Sigmoid colon (tissue), 4 donors: ENCODE measurements around the gene CDC42BPG.

Source experiments
- EP300 ChIP-seq, 4 donors: sonication (generic); formaldehyde crosslinking; IDR thresholded peaks; one replicate each; pipeline ENCODE4 v1.6.1; 2017; ENCODE audit warnings: antibody characterized with exemption in 4 of 4
- TF ChIP-seq, protein P1 (sequence below), 4 experiments: fragments of 450-650 bp in 3 of 4; fragments of 200-600 bp in 1 of 4; IDR thresholded peaks; one replicate each; pipeline ENCODE4 v1.5.1; 2016 to 2019; ENCODE audit warnings: antibody characterized with exemption in 4 of 4, mild to moderate bottlenecking in 3 of 4, moderate library complexity in 2 of 4

DNA sequence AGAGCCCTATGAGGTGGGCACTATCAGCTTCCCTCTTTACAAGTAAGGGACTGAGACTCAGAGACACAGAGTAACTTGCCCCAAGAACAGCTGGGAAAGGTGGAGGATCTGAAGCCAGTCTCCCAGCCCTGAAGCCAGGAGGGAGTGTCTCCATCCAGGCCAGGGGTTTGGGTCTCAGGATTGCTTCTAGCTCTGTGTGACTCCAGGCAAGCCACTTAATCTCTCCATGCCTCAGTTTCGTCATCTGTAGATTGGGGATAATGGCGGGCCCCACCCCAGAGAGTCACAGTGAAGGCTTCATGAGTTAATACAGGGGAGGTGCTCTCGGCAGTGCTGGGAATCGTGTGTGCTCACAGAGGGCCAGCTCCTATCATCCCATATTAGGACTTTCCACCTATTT is 52.0 kb downstream of the CDC42BPG start:
- TF ChIP-seq, protein P1, sequence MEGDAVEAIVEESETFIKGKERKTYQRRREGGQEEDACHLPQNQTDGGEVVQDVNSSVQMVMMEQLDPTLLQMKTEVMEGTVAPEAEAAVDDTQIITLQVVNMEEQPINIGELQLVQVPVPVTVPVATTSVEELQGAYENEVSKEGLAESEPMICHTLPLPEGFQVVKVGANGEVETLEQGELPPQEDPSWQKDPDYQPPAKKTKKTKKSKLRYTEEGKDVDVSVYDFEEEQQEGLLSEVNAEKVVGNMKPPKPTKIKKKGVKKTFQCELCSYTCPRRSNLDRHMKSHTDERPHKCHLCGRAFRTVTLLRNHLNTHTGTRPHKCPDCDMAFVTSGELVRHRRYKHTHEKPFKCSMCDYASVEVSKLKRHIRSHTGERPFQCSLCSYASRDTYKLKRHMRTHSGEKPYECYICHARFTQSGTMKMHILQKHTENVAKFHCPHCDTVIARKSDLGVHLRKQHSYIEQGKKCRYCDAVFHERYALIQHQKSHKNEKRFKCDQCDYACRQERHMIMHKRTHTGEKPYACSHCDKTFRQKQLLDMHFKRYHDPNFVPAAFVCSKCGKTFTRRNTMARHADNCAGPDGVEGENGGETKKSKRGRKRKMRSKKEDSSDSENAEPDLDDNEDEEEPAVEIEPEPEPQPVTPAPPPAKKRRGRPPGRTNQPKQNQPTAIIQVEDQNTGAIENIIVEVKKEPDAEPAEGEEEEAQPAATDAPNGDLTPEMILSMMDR (IDR thresholded peaks at IDR 0.05) = no peak
- no peak for TF ChIP-seq EP300 (IDR thresholded peaks at IDR 0.05)
